HG03064 (cell line): ENCODE data around the gene UQCC2.

Experiments used
- ATAC-seq: cut with Tn5 transposase; IDR thresholded peaks from one replicate; pipeline ENCODE4 v1.9.1; 2021; ENCODE audit warnings: low read depth; ENCODE audit not compliant: unreplicated experiment

The UQCC2 gene

GRCh38 chr6:33727126-33727525 lies 15.6 kb upstream of the UQCC2 start:
- no peak for ATAC-seq

GRCh38 chr6:33726696-33727095 lies 15.2 kb upstream of the UQCC2 start:
- no peak for ATAC-seq

- no peak for ATAC-seq
Observed at GRCh38 chr6:33725891-33726673, 14.6 kb upstream of the UQCC2 start.

GRCh38 chr6:33725222-33725621 lies 13.7 kb upstream of the UQCC2 start:
- no peak for ATAC-seq

- ATAC-seq, result no peak
Observed at GRCh38 chr6:33724102-33725023, 12.9 kb upstream of the UQCC2 start.

GRCh38 chr6:33723371-33724085 lies 12.0 kb upstream of the UQCC2 start:
- no peak for ATAC-seq

GRCh38 chr6:33722103-33722623 lies 10.7 kb upstream of the UQCC2 start:
- no peak for ATAC-seq

GRCh38 chr6:33721508-33721907 lies 10.0 kb upstream of the UQCC2 start:
- no peak for ATAC-seq

- ATAC-seq, result no peak
Observed at GRCh38 chr6:33720998-33721397, 9.5 kb upstream of the UQCC2 start.

- ATAC-seq, result no peak
Observed at GRCh38 chr6:33719326-33719987, 8.0 kb upstream of the UQCC2 start.

- no peak for ATAC-seq
Observed at GRCh38 chr6:33718713-33719112, 7.2 kb upstream of the UQCC2 start.

GRCh38 chr6:33717934-33718455 lies 6.5 kb upstream of the UQCC2 start:
- no peak for ATAC-seq

GRCh38 chr6:33716890-33717632 lies 5.6 kb upstream of the UQCC2 start:
- no peak for ATAC-seq

- ATAC-seq, result no peak
Observed at GRCh38 chr6:33716379-33716778, 4.9 kb upstream of the UQCC2 start.

GRCh38 chr6:33714385-33715040 lies 3.0 kb upstream of the UQCC2 start:
- no peak for ATAC-seq

GRCh38 chr6:33713786-33714185 lies 2.3 kb upstream of the UQCC2 start:
- no peak for ATAC-seq

- no peak for ATAC-seq
Observed at GRCh38 chr6:33712914-33713313, 1.4 kb upstream of the UQCC2 start.

GRCh38 chr6:33710296-33711121 lies 991 bp downstream of the UQCC2 start:
- no peak for ATAC-seq
